GM18505 (cell line): ENCODE measurements around the gene OR8B4.
"Not testable (repeated sequence)": the region's sequence is repeated elsewhere in the genome, so short reads cannot be mapped to it uniquely, and the experiment has no call there.

ENCODE experiments used
- ATAC-seq: cut with Tn5 transposase; IDR thresholded peaks from one replicate; pipeline ENCODE4 v1.9.1; 2021; ENCODE audit not compliant: unreplicated experiment
- POLR2A ChIP-seq: IDR thresholded peaks from 4 replicates; pipeline ENCODE4 v1.6.1; 2011; ENCODE audit warnings: borderline replicate concordance; ENCODE audit not compliant: insufficient read depth, insufficient read length; ENCODE audit errors: extremely low read depth

The OR8B4 gene

GRCh38 chr11:124384399-124384798 is 40.3 kb downstream of the OR8B4 start, which contains the start of gene OR8B2:
Gene OR8B2, minus strand, starts transcription at chr11:124384499. Its CDS starts 1,156 bp downstream, at chr11:124383343.
- no peak for ATAC-seq
- no peak for TF ChIP-seq POLR2A

GRCh38 chr11:124382857-124383256 is 41.8 kb downstream of the OR8B4 start:
- not testable (repeated sequence) for ATAC-seq

- TF ChIP-seq POLR2A: no peak
- no peak for ATAC-seq
Measured at GRCh38 chr11:124380585-124380984, 44.1 kb downstream of the OR8B4 start.

GRCh38 chr11:124376280-124376679 is 48.4 kb downstream of the OR8B4 start:
- ATAC-seq: no peak

More at GRCh38 chr11:124376280-124376679, 48.4 kb downstream of the OR8B4 start:
- TF ChIP-seq POLR2A: no peak
